ENCODE measurements around the gene KCNJ14. TPM values are rescaled to one million over a fixed set of nuclear protein-coding genes. Genes with fewer than 3 reads are reported as not detected.
A peak's percentile ranks its signal among the peaks of the same experiment; 100 is the strongest.

Gene KCNJ14
- total and polyA plus RNA-seq, 11 donors, result 0.20 to 2.0 (median 0.40) TPM

DNA sequence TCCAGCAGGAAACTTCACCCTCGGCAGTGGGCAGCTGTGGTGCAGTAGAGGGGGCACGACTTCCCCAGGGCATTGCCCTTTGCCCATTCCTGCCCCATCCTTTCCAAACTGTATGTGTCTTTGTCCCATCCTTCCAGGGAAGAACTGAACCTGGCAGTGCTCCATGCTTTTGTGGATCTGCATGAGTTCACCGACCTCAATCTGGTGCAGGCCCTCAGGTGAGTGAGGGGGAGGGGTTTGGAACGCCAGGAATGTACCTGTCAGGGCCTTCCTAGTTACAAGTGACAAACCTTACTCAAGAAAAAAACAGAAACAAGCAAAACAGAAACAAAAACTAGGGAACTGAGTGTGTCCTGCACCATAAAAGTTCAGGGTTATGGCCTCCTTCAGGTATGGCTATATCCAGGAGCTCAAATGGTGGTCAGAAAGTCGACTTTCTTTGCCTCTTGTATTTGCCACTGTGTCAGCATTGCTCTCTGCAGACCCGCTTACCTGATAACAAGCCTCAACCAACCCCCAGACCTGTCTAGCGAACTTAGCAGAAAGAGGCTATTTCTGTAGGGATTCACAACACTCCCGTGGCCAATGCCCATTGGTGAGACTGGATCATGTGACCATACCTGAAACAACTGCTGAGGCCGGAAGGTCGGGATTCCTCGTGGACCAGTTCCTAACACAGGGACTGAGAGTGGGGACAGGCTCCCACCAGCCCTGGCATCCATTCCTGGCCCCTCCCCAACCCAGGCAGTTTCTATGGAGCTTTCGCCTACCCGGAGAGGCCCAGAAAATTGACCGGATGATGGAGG, 18.0 kb downstream of the KCNJ14 start:
- 82 to 89% (median 86%) methylated on average over 12 to 14 of the region's 14 CpGs for WGBS, 4 donors
- DNase-seq, result peak in 1 of 5 donors; percentile 31
- intact Hi-C loops (cut with DNase I), result no loop called here

DNA sequence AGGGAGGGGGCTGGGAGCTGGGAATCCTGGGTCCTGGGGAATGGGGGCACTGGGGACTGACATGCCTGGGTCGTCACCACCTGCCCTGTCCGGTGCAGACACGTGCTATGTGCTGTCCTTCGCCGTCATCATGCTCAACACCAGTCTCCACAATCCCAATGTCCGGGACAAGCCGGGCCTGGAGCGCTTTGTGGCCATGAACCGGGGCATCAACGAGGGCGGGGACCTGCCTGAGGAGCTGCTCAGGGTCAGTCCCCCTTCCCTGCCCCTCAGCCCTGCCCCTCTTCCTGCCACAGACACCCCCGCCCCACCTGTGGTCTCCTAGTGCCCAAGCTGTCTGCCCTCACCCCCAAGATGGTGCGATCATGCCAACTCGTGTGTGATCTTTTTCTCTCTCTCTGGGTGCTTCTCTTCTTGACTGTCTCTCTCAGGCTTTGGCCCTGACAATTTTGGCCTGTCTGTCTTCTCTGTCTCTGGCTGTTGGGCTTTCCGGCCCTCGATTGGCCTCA, 18.8 kb downstream of the KCNJ14 start:
- peaks cover 0 to 20% (median 11%) of the 10 kb centered on the region in 12 donors for H3K4me1 ChIP-seq
- 89 to 93% (median 89%) methylated on average over 9 to 16 of the region's 16 CpGs for WGBS, 4 donors
- TF ChIP-seq POLR2A (IDR thresholded peaks at IDR 0.05), result no peak
- TF ChIP-seq, protein P1, sequence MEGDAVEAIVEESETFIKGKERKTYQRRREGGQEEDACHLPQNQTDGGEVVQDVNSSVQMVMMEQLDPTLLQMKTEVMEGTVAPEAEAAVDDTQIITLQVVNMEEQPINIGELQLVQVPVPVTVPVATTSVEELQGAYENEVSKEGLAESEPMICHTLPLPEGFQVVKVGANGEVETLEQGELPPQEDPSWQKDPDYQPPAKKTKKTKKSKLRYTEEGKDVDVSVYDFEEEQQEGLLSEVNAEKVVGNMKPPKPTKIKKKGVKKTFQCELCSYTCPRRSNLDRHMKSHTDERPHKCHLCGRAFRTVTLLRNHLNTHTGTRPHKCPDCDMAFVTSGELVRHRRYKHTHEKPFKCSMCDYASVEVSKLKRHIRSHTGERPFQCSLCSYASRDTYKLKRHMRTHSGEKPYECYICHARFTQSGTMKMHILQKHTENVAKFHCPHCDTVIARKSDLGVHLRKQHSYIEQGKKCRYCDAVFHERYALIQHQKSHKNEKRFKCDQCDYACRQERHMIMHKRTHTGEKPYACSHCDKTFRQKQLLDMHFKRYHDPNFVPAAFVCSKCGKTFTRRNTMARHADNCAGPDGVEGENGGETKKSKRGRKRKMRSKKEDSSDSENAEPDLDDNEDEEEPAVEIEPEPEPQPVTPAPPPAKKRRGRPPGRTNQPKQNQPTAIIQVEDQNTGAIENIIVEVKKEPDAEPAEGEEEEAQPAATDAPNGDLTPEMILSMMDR (IDR thresholded peaks at IDR 0.05), result no peak
- no peak for ATAC-seq
- H3K9me3 ChIP-seq, result no peaks in the 10 kb centered on the region
- intact Hi-C loops (cut with DNase I), result no loop called here
- no peaks in the 10 kb centered on the region for H3K27me3 ChIP-seq
- DNase-seq, result no peak
- H3K27ac ChIP-seq, result no peak overlapping the region
- H3K4me3 ChIP-seq, result no peak overlapping the region
- H3K36me3 ChIP-seq, result peaks cover 3 to 88% (median 84%) of the 10 kb centered on the region in 9 donors

More for the DNA sequence above, 18.0 kb downstream of the KCNJ14 start:
- Histone ChIP-seq H3K4me3 (no peak overlapping the region), H3K36me3 (peaks cover 3 to 82% (median 80%) of the 10 kb centered on the region in 9 donors), H3K9me3 (no peaks in the 10 kb centered on the region), H3K27ac (no peak overlapping the region), H3K27me3 (no peaks in the 10 kb centered on the region), H3K4me1 (peaks cover 1 to 23% (median 13%) of the 10 kb centered on the region in 12 donors)
- TF ChIP-seq POLR2A (IDR thresholded peaks at IDR 0.05), result no peak
- TF ChIP-seq, protein P1 (IDR thresholded peaks at IDR 0.05), result no peak
- no peak for ATAC-seq

DNA sequence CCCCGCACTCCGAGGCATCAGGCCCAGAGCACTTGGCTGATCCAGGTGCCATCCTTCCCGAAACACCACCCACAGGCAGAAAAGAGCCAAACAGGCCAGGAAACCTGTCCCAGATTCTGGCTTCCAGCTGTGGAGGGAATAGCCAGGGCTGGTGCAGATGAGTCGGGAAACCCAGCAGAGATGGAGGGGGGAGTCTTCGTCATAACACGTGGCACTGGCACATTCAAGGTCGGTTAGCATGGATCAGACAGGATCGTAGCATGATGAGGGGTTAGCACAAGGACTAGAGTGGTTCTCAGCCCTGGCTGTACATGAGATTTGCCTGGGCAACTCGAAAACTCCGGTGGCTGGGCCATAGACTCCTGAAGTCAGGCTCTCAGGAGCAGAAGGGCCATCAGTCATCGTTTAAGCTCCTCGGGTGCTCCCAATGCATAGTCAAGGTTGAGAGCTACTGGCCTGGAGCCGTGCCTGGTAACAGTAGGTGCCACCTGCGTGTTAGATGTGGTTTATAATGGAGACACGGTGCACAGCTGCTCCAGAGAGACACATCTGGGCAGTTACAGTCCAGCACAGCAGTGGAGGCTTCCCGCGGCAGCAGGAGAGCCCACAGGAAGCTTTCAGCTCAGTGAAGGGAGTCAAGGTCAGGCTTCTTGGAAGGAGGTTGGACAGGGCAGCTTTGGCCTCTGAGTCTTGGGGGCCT, 20.1 kb downstream of the KCNJ14 start:
- TF ChIP-seq POLR2A (IDR thresholded peaks at IDR 0.05), result no peak
- TF ChIP-seq, protein P1 (IDR thresholded peaks at IDR 0.05), result no peak
- H3K27ac ChIP-seq, result no peak overlapping the region
- H3K9me3 ChIP-seq, result no peaks in the 10 kb centered on the region
- no peak overlapping the region for H3K4me3 ChIP-seq
- no peaks in the 10 kb centered on the region for H3K27me3 ChIP-seq
- H3K4me1 ChIP-seq, result peaks cover 0 to 15% (median 4%) of the 10 kb centered on the region in 12 donors
- ATAC-seq (no peak), DNase-seq (peak in 1 of 5 donors; percentile 42)
- WGBS, 4 donors, result 85 to 92% (median 91%) methylated on average over 13 to 17 of the region's 17 CpGs
- H3K36me3 ChIP-seq, result peaks cover 3 to 87% (median 85%) of the 10 kb centered on the region in 9 donors
- intact Hi-C loops (cut with DNase I), result no loop called here

DNA sequence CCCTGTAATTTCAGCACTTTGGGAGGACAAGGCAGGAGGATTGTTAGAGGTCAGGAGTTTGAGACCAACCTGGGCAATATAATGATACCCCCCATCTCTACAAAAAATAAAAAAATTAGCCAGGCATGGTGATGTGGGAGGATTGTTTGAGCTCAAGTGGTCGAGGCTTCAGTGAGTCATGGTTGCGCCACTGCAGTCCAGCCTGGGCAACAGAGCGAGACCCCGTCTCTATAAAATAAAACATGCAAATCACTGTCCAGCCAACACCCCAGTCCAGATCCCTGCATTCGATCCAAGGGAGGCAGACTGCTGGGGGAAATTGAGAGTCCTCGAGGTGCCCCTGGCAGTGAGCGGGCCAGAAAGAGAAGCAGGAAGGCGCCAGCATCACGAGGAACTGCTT, 20.8 kb downstream of the KCNJ14 start:
- DNase-seq (peak in 1 of 5 donors; percentile 43), ATAC-seq (no peak)
- no peaks in the 10 kb centered on the region for H3K27me3 ChIP-seq
- intact Hi-C loops (cut with DNase I), result no loop called here
- peaks cover 0 to 16% (median 8%) of the 10 kb centered on the region in 12 donors for H3K4me1 ChIP-seq
- peaks cover 3 to 81% (median 78%) of the 10 kb centered on the region in 9 donors for H3K36me3 ChIP-seq
- H3K27ac ChIP-seq, result no peak overlapping the region
- no peak overlapping the region for H3K4me3 ChIP-seq
- 92 to 96% (median 94%) methylated on average over 9 of the region's 9 CpGs for WGBS, 4 donors
- no peaks in the 10 kb centered on the region for H3K9me3 ChIP-seq
- TF ChIP-seq POLR2A (IDR thresholded peaks at IDR 0.05), result no peak
- TF ChIP-seq, protein P1 (IDR thresholded peaks at IDR 0.05), result no peak

Data from heart left ventricle (tissue), 16 donors.